Lower leg skin (tissue), 4 donors: ENCODE results near the gene KLF8. TPM values are rescaled to one million over a fixed set of nuclear protein-coding genes. Genes with fewer than 3 reads are reported as not detected.

Experiments
- DNase-seq, 2 donors: peaks; one replicate each; pipeline ENCODE4 v3.0.0-alpha.2; 2019; ENCODE audit warnings: low spot score in 2 of 2
- H3K4me3 ChIP-seq: fragments of 200-600 bp; sonication (generic); 2 replicates; pipeline ENCODE4 v1.5.1; 2017; ENCODE audit warnings: mild to moderate bottlenecking, low read depth; ENCODE audit not compliant: poor library complexity, severe bottlenecking
- POLR2A ChIP-seq, 2 donors: fragments of 450-650 bp; IDR thresholded peaks; one replicate each; pipeline ENCODE4 v1.6.1; 2016 to 2017; ENCODE audit warnings: antibody characterized with exemption in 2 of 2, mild to moderate bottlenecking in 1 of 2, moderate library complexity in 1 of 2
- WGBS, 2 donors: methylation state at CpG; one replicate each; pipeline ENCODE4 v1.1.5; 2018; 5-methylcytosine and 5-hydroxymethylcytosine counted together
- intact Hi-C: fragments of 100-400 bp; cut with DNase I; formaldehyde crosslinking; loops from one replicate; pipeline ENCODE4 v1.15.0; 2023; ENCODE audit warnings: low total_unique reads
- total RNA-seq, 4 donors: library from RNA; depleted of rRNA; stranded (reverse); fragments of >200 nt; gene quantifications; one replicate each; pipeline ENCODE4 v1.1.0, GENCODE V29; 2016
- TF ChIP-seq, protein P1 (sequence below), 3 donors: fragments of 450-650 bp; IDR thresholded peaks; one replicate each; pipeline ENCODE4 v1.5.1; 2016; ENCODE audit warnings: antibody characterized with exemption in 3 of 3, mild to moderate bottlenecking in 3 of 3, moderate library complexity in 2 of 3

Gene KLF8
- total RNA-seq, 4 donors from 2014 or later, result 38.1 to 93.3 (median 43.3) TPM

- TF ChIP-seq POLR2A (IDR thresholded peaks at IDR 0.05), result no peak
- TF ChIP-seq, protein P1, sequence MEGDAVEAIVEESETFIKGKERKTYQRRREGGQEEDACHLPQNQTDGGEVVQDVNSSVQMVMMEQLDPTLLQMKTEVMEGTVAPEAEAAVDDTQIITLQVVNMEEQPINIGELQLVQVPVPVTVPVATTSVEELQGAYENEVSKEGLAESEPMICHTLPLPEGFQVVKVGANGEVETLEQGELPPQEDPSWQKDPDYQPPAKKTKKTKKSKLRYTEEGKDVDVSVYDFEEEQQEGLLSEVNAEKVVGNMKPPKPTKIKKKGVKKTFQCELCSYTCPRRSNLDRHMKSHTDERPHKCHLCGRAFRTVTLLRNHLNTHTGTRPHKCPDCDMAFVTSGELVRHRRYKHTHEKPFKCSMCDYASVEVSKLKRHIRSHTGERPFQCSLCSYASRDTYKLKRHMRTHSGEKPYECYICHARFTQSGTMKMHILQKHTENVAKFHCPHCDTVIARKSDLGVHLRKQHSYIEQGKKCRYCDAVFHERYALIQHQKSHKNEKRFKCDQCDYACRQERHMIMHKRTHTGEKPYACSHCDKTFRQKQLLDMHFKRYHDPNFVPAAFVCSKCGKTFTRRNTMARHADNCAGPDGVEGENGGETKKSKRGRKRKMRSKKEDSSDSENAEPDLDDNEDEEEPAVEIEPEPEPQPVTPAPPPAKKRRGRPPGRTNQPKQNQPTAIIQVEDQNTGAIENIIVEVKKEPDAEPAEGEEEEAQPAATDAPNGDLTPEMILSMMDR (IDR thresholded peaks at IDR 0.05), result no peak
- DNase-seq, result no peak
- WGBS, 2 donors, result 69 to 89% methylated on average over 3 of the region's 3 CpGs
- no peak overlapping the region for H3K4me3 ChIP-seq
- intact Hi-C loops, result no loop called here
These were observed 81.2 kb downstream of the KLF8 start for GRCh38 chrX:56313308-56313707.

- TF ChIP-seq, protein P1 (IDR thresholded peaks at IDR 0.05), result no peak
- TF ChIP-seq POLR2A (IDR thresholded peaks at IDR 0.05), result no peak
- 48 to 64% methylated on average over 3 of the region's 3 CpGs for WGBS, 2 donors
- H3K4me3 ChIP-seq, result no peak overlapping the region
- intact Hi-C loops, result no loop called here
- DNase-seq, result no peak
These were observed 82.2 kb downstream of the KLF8 start for GRCh38 chrX:56314334-56314733.

GRCh38 chrX:56318076-56318475 is 85.9 kb downstream of the KLF8 start:
- intact Hi-C loops, result no loop called here

GRCh38 chrX:56319165-56319564 is 87.0 kb downstream of the KLF8 start:
- H3K4me3 ChIP-seq, result no peak overlapping the region
- intact Hi-C loops, result no loop called here
- no peak for DNase-seq
- TF ChIP-seq, protein P1 (IDR thresholded peaks at IDR 0.05), result no peak
- TF ChIP-seq POLR2A (IDR thresholded peaks at IDR 0.05), result no peak

More at GRCh38 chrX:56318076-56318475, 85.9 kb downstream of the KLF8 start:
- 38 to 51% methylated on average over 1 to 2 of the region's 2 CpGs for WGBS, 2 donors
- H3K4me3 ChIP-seq, result no peak overlapping the region
- TF ChIP-seq, protein P1 (IDR thresholded peaks at IDR 0.05), result no peak
- no peak for TF ChIP-seq POLR2A (IDR thresholded peaks at IDR 0.05)
- no peak for DNase-seq
